Femur (tissue), 1 donor: ENCODE results near the gene MIP.
A peak's percentile ranks its signal among the peaks of the same experiment; 100 is the strongest.
"Not testable (repeated sequence)": the region's sequence is repeated elsewhere in the genome, so short reads cannot be mapped to it uniquely, and the experiment has no call there.

ENCODE experiments used
- DNase-seq: peaks from one replicate; pipeline ENCODE4 v3.0.0-alpha.2; 2017

MIP gene

DNA sequence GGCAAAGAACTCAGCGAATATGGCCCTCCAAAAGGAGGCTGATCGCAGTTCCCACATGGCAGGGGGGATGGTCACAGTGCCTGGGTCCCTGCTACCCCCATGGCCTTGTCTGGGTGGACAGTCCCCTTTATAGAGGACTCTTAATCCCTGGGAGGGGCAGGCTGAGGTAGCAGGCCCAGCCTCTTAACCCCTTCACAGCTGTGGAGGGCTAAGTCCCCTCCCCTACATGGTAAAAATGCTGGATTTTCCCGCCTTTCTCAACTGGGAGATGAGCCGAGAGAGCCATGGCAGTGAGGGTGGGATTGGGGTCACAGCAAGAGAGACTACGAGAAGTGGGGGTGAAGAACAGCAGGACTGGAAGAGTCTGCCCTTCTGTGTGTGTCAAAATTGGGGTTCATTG, at the start of gene MIP:
Gene MIP (minus strand): TSS at position 101 of the 400 bp plus-strand sequence. CDS start 44 bp downstream, at position 57.
- DNase-seq = no peak

GRCh38 chr12:56499879-56500278, 45.4 kb upstream of the MIP start:
- not testable (repeated sequence) for DNase-seq

DNA sequence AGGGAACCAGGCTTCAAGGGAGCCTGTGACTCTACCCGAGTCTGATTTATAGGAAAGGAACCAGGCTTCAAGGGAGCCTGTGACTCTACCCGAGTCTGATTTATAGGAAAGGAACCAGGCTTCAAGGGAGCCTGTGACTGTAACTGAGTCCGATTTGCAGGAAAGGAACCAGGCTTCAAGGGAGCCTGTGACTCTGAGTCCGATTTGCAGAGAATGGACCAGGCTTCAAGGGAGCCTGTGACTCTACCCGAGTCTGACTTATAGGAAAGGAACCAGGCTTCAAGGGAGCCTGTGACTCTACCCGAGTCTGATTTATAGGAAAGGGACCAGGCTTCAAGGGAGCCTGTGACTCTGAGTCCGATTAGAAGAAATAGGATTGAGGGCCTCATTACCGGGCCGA, 45.0 kb upstream of the MIP start:
- not testable (repeated sequence) for DNase-seq

GRCh38 chr12:56498126-56498902, 43.9 kb upstream of the MIP start:
- DNase-seq = not testable (repeated sequence)

DNA sequence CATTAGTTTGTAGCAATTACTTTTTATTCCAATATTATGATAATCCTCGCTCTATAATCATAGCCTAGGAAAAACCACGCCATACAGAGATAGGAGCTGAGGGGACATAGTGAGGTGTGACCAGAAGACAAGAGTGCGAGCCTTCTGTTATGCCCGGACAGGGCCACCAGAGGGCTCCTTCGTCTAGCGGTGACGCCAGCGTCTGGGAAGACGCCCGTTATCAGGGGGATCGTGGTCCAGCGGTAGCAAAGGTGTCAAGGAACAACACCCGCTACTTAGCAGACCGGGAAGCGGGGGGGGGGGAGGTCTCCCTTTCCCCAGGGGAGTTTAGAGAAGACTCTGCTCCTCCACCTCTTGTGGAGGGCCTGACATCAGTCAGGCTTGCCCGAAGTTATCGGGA, 42.2 kb upstream of the MIP start:
- DNase-seq = peak; percentile 64

DNA sequence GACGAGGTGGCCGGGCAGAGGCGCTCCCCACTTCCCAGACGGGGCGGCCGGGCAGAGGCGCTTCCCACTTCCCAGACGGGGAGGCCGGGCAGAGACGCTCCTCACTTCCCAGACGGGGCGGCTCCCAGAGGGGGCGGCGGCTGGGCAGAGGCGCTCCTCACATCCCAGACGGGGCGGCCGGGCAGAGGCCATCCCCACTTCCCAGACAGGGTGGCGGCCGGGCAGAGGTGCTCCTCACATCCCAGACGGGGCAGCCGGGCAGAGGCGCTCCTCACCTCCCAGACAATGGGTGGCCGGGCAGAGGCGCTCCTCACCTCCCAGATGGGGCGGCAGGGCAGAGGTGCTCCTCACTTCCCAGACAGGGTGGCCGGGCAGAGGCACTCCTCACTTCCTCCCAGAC, 40.0 kb upstream of the MIP start:
- not testable (repeated sequence) for DNase-seq

DNA sequence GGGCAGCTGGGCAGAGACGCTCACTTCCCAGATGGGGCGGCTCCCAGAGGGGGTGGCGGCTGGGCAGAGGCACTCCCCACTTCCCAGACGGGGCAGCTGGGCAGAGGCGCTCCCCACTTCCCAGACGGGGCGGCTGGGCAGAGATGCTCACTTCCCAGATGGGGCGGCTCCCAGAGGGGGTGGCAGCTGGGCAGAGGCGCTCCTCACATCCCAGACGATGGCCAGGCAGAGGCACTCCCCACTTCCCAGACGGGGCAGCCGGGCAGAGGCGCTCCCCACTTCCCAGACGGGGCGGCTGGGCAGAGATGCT, 39.6 kb upstream of the MIP start:
- not testable (repeated sequence) for DNase-seq

GRCh38 chr12:56493409-56494105, 39.1 kb upstream of the MIP start:
- DNase-seq = not testable (repeated sequence)

- DNase-seq = no peak
Observed at GRCh38 chr12:56490360-56490759, 35.9 kb upstream of the MIP start.

DNA sequence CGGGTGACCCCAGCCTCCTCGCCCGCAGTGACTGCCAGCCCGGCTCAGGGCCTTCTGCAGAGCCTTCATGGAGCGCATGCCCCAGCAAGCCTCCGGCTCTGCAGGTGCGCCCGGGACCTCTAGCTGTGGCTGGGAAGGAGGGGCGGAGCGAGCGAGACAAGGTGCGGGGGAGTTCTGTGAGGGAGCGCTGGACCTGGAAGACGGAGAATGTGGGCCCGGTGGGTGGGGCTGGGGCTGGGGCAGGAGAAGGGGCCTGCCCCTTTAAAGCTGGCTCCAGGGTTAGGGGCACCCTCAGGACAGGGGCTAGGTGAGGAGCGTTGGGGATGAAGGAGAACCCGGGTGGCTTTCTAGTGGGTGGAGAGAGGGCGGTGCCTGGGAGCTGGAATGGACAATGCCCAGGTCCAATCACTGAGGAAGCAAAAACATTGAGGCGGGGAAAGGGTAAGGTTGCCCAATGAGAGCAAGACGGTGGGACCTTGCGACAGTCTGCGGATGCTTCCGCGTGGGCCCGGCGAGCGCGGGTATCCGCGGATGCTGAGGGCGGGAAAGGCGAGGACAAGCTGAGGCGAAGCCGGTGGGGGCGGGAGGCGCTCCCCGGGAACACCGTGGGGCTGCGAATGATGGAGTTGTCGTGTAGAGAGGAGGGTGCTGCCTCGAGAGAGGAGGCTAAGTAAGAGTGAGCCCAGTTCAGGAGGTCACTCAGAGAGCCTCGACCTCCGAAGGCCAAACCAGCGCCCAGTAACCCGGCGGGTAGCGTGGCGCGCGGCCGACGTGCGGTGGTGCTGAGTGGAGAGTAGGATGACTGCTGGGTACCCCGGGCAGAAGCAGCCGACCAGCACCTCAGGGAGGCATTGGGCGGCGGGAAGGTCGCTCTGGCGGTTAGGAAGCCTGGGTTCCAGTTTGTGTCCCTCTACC, 33.8 kb upstream of the MIP start, which contains the start of gene GLS2:
Gene GLS2 (minus strand): TSS at position 121 of the 915 bp plus-strand sequence. CDS start 43 bp downstream, at position 78.
- peak; percentile 73 for DNase-seq

GRCh38 chr12:56487448-56488040, 33.1 kb upstream of the MIP start:
- DNase-seq = peak; percentile 40

DNA sequence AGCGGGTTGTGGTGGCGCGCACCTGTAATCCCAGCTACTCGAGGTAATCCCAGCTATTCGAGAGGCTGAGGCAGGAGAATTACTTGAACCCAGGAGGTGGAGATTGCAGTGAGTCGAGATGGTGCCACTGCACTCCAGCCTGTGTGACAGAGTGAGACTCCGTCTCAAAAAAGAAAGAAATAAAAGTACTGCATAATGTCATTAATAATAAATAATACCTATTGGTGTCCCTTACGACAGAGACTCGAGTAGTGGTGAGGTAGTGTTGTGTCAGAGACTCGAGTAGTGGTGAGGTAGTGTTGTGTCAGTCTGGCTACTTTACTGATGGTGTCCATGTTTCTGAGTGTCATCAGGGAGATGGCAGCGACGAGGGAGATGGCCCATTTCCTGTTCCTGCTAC, 32.2 kb upstream of the MIP start:
- DNase-seq = no peak

- DNase-seq = no peak
Observed at GRCh38 chr12:56484566-56484965, 30.1 kb upstream of the MIP start.

DNA sequence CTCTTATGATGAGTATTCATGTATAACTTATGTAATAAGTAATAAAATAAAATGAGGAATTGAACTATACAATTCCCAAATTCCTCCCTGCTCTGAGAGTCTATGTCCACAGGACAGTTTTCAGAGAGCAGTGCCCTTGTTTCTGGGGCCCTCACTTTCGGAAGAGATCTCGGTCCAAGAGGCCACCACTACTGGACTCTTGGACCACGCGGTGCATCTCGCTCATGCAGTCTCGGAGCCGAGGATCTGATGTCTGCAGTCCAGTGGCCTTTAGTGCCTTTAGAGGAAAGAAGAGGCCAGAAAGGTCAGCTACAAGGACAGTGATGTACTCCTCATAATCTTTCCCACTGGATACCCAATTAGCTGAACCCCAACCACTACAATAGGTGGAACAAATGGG, 25.2 kb upstream of the MIP start:
- no peak for DNase-seq

DNA sequence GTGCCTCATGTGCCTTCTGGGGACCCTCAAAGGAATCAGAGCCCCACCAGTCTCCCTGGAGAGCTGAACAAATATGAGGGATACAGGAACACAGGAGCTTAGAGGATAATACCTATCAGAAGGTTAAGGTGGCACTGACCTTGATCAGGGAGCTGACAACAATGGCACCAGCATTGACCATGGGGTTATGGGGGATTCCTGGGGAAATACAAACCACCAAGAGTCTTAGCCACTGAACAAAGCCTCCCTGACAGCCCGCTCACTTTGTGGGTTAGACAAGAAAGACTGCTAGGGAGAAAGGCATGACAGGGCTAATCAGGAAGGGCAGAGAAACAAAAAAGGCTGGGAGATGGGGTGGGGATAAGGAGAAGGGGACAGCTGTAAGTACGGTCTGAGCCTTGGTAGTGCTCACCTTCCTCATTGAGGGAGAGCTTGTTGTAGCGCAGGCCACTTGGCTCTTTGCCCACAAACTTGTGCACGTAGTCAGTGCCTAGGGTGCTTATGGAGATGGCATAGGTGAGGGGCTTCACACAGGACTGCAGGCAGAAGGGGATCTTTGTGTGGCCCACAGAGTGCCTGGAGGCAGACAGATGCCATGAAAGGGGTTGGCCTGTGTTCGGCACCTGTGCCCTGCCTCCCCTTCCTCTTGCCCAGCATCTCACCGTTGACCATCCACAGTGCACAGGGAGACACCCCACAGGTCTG, 23.2 kb upstream of the MIP start:
- no peak for DNase-seq

- DNase-seq = no peak
Observed at GRCh38 chr12:56476972-56477432, 22.5 kb upstream of the MIP start.

GRCh38 chr12:56476143-56476542, 21.7 kb upstream of the MIP start:
- no peak for DNase-seq

GRCh38 chr12:56474389-56474788, 19.9 kb upstream of the MIP start:
- no peak for DNase-seq

- DNase-seq = peak; percentile 38
Observed at GRCh38 chr12:56469007-56469930, 14.8 kb upstream of the MIP start.

DNA sequence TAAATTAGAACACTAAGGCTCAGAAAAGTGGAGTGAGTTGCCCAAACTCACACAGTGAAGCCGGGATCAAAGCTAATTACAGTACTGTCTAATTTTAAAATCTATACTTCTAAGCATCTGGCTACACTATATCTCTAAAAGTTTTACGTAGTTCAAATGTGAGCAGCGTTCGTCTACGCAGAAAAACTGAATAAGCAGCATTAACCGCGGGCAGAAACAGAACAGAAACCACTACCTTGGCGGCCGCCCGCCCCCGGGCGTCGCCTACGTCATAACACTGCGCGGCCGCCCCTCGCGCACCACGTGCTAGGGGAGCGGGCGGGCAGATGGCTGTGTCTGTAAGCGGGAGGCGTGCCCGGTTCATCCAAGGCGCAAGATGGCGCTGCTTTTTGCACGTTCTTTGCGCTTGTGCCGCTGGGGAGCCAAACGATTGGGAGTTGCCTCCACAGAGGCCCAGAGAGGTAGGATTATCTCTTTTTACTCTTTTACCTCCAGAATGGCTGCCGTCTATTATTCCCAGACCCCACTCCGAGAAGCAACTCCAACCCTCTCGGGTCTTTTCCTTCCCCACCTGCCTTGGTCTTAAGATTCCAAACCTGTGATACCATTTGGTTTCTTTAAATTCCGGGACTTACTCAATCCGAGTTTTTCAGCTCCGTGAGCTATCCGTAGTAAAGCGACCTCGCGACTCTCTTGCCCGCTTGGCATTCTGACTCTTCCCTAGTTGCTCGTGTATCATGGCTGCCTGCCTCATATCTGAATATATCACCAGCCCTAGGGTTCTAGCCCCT, 14.0 kb upstream of the MIP start, which contains the start of gene SPRYD4:
Gene SPRYD4 (plus strand): TSS at position 363 of the 791 bp plus-strand sequence. CDS start 14 bp downstream, at position 377.
- peak; percentile 96 for DNase-seq
